Caco-2 (cell line): Measurements from ENCODE around the gene SLC47A2. TPM values are rescaled to one million over a fixed set of nuclear protein-coding genes. Genes with fewer than 3 reads are reported as not detected.
"Not testable (repeated sequence)": the region's sequence is repeated elsewhere in the genome, so short reads cannot be mapped to it uniquely, and the experiment has no call there.

Experiments
- BruUV-seq: library from RNA; stranded (reverse); fragments of 400-500 nt; replicated peaks from 2 replicates; lab custom pipeline; 2021; lab: Mats Ljungman, UMichigan
- CTCF ChIA-PET: fragments of 300-600 bp; sonication (Branson Sonifier 250); formaldehyde crosslinking; loops from one replicate; lab custom pipeline; 2022; ENCODE audit warnings: antibody characterized with exemption; lab: Charles Lee
- POLR2A ChIA-PET: fragments of 300-600 bp; sonication (Branson Sonifier 250); formaldehyde crosslinking; loops from one replicate; lab custom pipeline; 2022; ENCODE audit warnings: antibody characterized with exemption; lab: Charles Lee
- DNase-seq, 2 experiments: peaks; one replicate each; pipeline versions ENCODE4 v3.0.0 to v3.0.0-alpha.2; 2020 to 2022
- H3K27me3 ChIP-seq: replicated peaks from 2 replicates; pipeline ENCODE4 v1.6.0; 2011; ENCODE audit warnings: low read length; ENCODE audit not compliant: control insufficient read depth, insufficient read depth
- H3K36me3 ChIP-seq: 2 replicates; pipeline ENCODE4 v1.5.1; 2011; ENCODE audit warnings: low read length; ENCODE audit not compliant: control insufficient read depth, insufficient read depth
- H3K4me1 ChIP-seq: fragments of 250-450 bp; sonication (Bioruptor Pico); 2 replicates; pipeline ENCODE4 v1.5.1; 2020; ENCODE audit warnings: mild to moderate bottlenecking
- H3K4me3 ChIP-seq: 2 replicates; pipeline ENCODE4 v1.5.1; 2011; ENCODE audit warnings: low read depth, mild to moderate bottlenecking, control low read depth, low read length
- H3K9me3 ChIP-seq: fragments of 250-450 bp; sonication (Bioruptor Pico); 2 replicates; pipeline ENCODE4 v1.5.1; 2020; ENCODE audit warnings: mild to moderate bottlenecking, moderate library complexity
- H3K27ac Mint-ChIP-seq: one replicate; pipeline ENCODE4 v1.8.0; 2022; ENCODE audit warnings: mixed read lengths; ENCODE audit not compliant: unreplicated experiment
- H3K27me3 Mint-ChIP-seq: one replicate; pipeline ENCODE4 v1.8.0; 2022; ENCODE audit warnings: mixed read lengths; ENCODE audit not compliant: insufficient read depth, unreplicated experiment
- H3K36me3 Mint-ChIP-seq: one replicate; pipeline ENCODE4 v1.8.0; 2022; ENCODE audit warnings: mild to moderate bottlenecking, mixed read lengths; ENCODE audit not compliant: insufficient read depth, unreplicated experiment
- H3K4me1 Mint-ChIP-seq: one replicate; pipeline ENCODE4 v1.8.0; 2022; ENCODE audit warnings: low read depth, mixed read lengths; ENCODE audit not compliant: unreplicated experiment
- H3K4me3 Mint-ChIP-seq: one replicate; pipeline ENCODE4 v1.8.0; 2022; ENCODE audit warnings: mild to moderate bottlenecking, moderate library complexity, mixed read lengths; ENCODE audit not compliant: unreplicated experiment
- H3K9me3 Mint-ChIP-seq: one replicate; pipeline ENCODE4 v1.8.0; 2022; ENCODE audit warnings: mixed read lengths; ENCODE audit not compliant: unreplicated experiment
- CTCF ChIP-seq, 2 experiments: fragments of 200-600 bp in 1 of 2; IDR thresholded peaks; 1 replicate in 1 of 2; 2 replicates in 1 of 2; pipeline versions ENCODE4 v1.5.1 to v1.8.0; 2011 to 2022; ENCODE audit warnings: antibody characterized with exemption in 1 of 2, control low read depth in 1 of 2, inconsistent platforms in 1 of 2, low read depth in 1 of 2, low read length in 1 of 2, mild to moderate bottlenecking in 1 of 2, moderate library complexity in 1 of 2; ENCODE audit not compliant: insufficient read depth in 1 of 2, severe bottlenecking in 1 of 2, unreplicated experiment in 1 of 2
- intact Hi-C: fragments of 100-400 bp; cut with micrococcal nuclease; formaldehyde crosslinking; loops from one replicate; pipeline ENCODE4 v1.10.0; 2022; ENCODE audit not compliant: unreplicated experiment
- total RNA-seq: library from RNA; stranded (reverse); gene quantifications from 2 replicates; pipeline ENCODE4 v1.2.3, GENCODE V29; 2022

Gene SLC47A2
- total RNA-seq, 1 experiment from 2014 or later: 0.20 TPM

GRCh38 chr17:19686400-19687090 is 29.8 kb downstream of the SLC47A2 start:
- H3K27me3 Mint-ChIP-seq: no peaks in the 10 kb centered on the region
- H3K36me3 ChIP-seq: no peaks in the 10 kb centered on the region; the same call in 1 of the 2 replicates
- H3K9me3 Mint-ChIP-seq: peaks cover 11% of the 10 kb centered on the region
- DNase-seq: no peak
- BruUV-seq: no TSS peak
- no peak overlapping the region for H3K27ac Mint-ChIP-seq
- no peak overlapping the region for H3K4me3 Mint-ChIP-seq
- intact Hi-C loops: no loop called here
- no peak for TF ChIP-seq CTCF (IDR thresholded peaks at IDR 0.05; ENCODE audit: insufficient read depth in 1 of 2, low read depth in 1 of 2, low read length in 1 of 2, severe bottlenecking in 1 of 2, unreplicated experiment in 1 of 2)
- ChIA-PET CTCF (no interaction called here), POLR2A (no interaction called here)
- H3K36me3 Mint-ChIP-seq: peaks cover 6% of the 10 kb centered on the region
- no peak overlapping the region for H3K4me3 ChIP-seq
- no peaks in the 10 kb centered on the region for H3K27me3 ChIP-seq
- H3K4me1 Mint-ChIP-seq: peaks cover 6% of the 10 kb centered on the region
- 0 out of 2 replicates have a peak, but pooled peaks cover 4% of the 10 kb centered on the region for H3K9me3 ChIP-seq
- no peaks in the 10 kb centered on the region for H3K4me1 ChIP-seq

- BruUV-seq, H3K4me1 Mint-ChIP-seq, H3K36me3 ChIP-seq, DNase-seq, H3K27ac Mint-ChIP-seq, H3K27me3 ChIP-seq, H3K27me3 Mint-ChIP-seq, intact Hi-C loops, H3K4me3 Mint-ChIP-seq, H3K36me3 Mint-ChIP-seq, H3K4me3 ChIP-seq, POLR2A ChIA-PET, H3K4me1 ChIP-seq, CTCF ChIA-PET, H3K9me3 ChIP-seq: not testable (repeated sequence)
- H3K9me3 Mint-ChIP-seq: peaks cover 11% of the 10 kb centered on the region
Observed at GRCh38 chr17:19684909-19685580, 31.3 kb downstream of the SLC47A2 start.

DNA sequence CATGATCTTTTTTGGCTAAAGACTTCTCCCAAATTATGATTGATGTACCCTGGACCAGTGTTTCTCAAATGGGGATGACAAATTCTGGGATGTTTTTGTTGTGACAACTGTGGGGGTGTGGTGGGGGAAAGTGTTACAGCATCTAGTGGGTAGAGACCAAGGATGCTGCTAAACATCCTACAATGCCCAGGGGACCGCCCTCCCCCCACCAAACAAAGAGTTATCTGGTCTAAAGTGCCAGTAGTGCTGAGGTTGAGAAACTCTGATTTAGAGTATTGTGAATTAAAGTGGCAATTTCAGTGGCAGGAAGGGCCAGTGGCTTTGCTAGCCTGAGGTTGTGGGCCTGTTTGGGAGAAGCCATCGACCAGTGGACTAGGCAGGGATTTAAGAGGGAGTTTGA is 33.3 kb downstream of the SLC47A2 start:
- H3K4me1 ChIP-seq: no peaks in the 10 kb centered on the region
- peaks cover 6% of the 10 kb centered on the region for H3K4me1 Mint-ChIP-seq
- peaks cover 6% of the 10 kb centered on the region for H3K36me3 Mint-ChIP-seq
- no peak for DNase-seq
- no TSS peak for BruUV-seq
- peaks cover 11% of the 10 kb centered on the region for H3K9me3 Mint-ChIP-seq
- no peak overlapping the region for H3K27ac Mint-ChIP-seq
- no peaks in the 10 kb centered on the region for H3K27me3 ChIP-seq
- ChIA-PET POLR2A (no interaction called here), CTCF (no interaction called here)
- H3K27me3 Mint-ChIP-seq: no peaks in the 10 kb centered on the region
- no peak overlapping the region for H3K4me3 Mint-ChIP-seq
- H3K36me3 ChIP-seq: no peaks in the 10 kb centered on the region; the same call in 1 of the 2 replicates
- intact Hi-C loops: no loop called here
- H3K9me3 ChIP-seq: 0 out of 2 replicates have a peak, but pooled peaks cover 4% of the 10 kb centered on the region
- TF ChIP-seq CTCF (IDR thresholded peaks at IDR 0.05; ENCODE audit: insufficient read depth in 1 of 2, low read depth in 1 of 2, low read length in 1 of 2, severe bottlenecking in 1 of 2, unreplicated experiment in 1 of 2): no peak
- no peak overlapping the region for H3K4me3 ChIP-seq
